Loucy (cell line): ENCODE results near the gene KIAA0232.

Source experiments
- H2AFZ ChIP-seq: fragments of 200-600 bp; sonication (generic); 2 replicates; pipeline ENCODE4 v1.6.0; 2016; ENCODE audit warnings: antibody characterized with exemption, mild to moderate bottlenecking, low read length, moderate library complexity
- H3F3A ChIP-seq: fragments of 200-600 bp; 2 replicates; pipeline ENCODE4 v1.6.0; 2016; ENCODE audit warnings: antibody characterized with exemption, low read depth, mild to moderate bottlenecking
- H3K27me3 ChIP-seq: fragments of 200-600 bp; sonication (generic); 2 replicates; pipeline ENCODE4 v1.6.1; 2014; ENCODE audit warnings: low read length, mild to moderate bottlenecking; ENCODE audit not compliant: insufficient read depth, poor library complexity, severe bottlenecking
- H3K36me3 ChIP-seq: fragments of 200-600 bp; sonication (generic); 2 replicates; pipeline ENCODE4 v1.6.1; 2016; ENCODE audit warnings: low read length; ENCODE audit not compliant: insufficient read depth
- H3K4me1 ChIP-seq: fragments of 200-600 bp; sonication (generic); 2 replicates; pipeline ENCODE4 v1.5.1; 2014; ENCODE audit warnings: low read length, mild to moderate bottlenecking; ENCODE audit not compliant: insufficient read depth, poor library complexity, severe bottlenecking
- H3K4me2 ChIP-seq: fragments of 200-600 bp; sonication (generic); 2 replicates; pipeline ENCODE4 v1.6.0; 2014; ENCODE audit warnings: antibody characterized with exemption, low read length, low read depth, mild to moderate bottlenecking; ENCODE audit not compliant: poor library complexity, severe bottlenecking
- H3K4me3 ChIP-seq: fragments of 200-600 bp; sonication (generic); 2 replicates; pipeline ENCODE4 v1.5.1; 2014; ENCODE audit warnings: low read length, mild to moderate bottlenecking, mixed read lengths; ENCODE audit not compliant: poor library complexity, severe bottlenecking
- H3K79me2 ChIP-seq: fragments of 200-600 bp; sonication (generic); 2 replicates; pipeline ENCODE4 v1.6.1; 2014; ENCODE audit warnings: low read length; ENCODE audit not compliant: insufficient read depth
- H3K9ac ChIP-seq: fragments of 200-600 bp; sonication (generic); 2 replicates; pipeline ENCODE4 v1.6.0; 2014; ENCODE audit warnings: mild to moderate bottlenecking, low read depth, low read length, moderate library complexity; ENCODE audit not compliant: poor library complexity, severe bottlenecking
- H3K9me2 ChIP-seq: fragments of 200-600 bp; sonication (generic); replicated peaks from 2 replicates; pipeline ENCODE4 v1.6.1; 2016; ENCODE audit warnings: low read depth, low read length, mixed read lengths
- H3K9me3 ChIP-seq: fragments of 200-600 bp; sonication (generic); 2 replicates; pipeline ENCODE4 v1.6.1; 2014; ENCODE audit warnings: mild to moderate bottlenecking, antibody characterized with exemption, low read length, low read depth; ENCODE audit not compliant: insufficient read depth
- H4K20me1 ChIP-seq: fragments of 200-600 bp; sonication (generic); 2 replicates; pipeline ENCODE4 v1.6.0; 2014; ENCODE audit warnings: antibody characterized with exemption, low read length, mild to moderate bottlenecking; ENCODE audit not compliant: insufficient read depth, poor library complexity, severe bottlenecking
- CTCF ChIP-seq: fragments of 200-600 bp; sonication (generic); conservative IDR thresholded peaks from 2 replicates; pipeline ENCODE4 v1.5.1; 2014; ENCODE audit warnings: mild to moderate bottlenecking, antibody characterized with exemption, low read length
- EZH2phosphoT487 ChIP-seq: fragments of 200-600 bp; IDR thresholded peaks from 2 replicates; pipeline ENCODE4 v1.6.1; 2018; ENCODE audit warnings: antibody characterized with exemption, mild to moderate bottlenecking, moderate library complexity, borderline replicate concordance

Gene KIAA0232

GRCh38 chr4:6912441-6912840, 129.9 kb downstream of the KIAA0232 start:
- no peaks in the 10 kb centered on the region for H3K9me2 ChIP-seq
- no peak for TF ChIP-seq EZH2phosphoT487
- TF ChIP-seq CTCF = no peak
- H3K27me3 ChIP-seq = no peaks in the 10 kb centered on the region
- no peak overlapping the region for H3K9ac ChIP-seq
- no peak overlapping the region for H3K4me2 ChIP-seq
- H3K4me3 ChIP-seq = no peak overlapping the region
- peaks cover 35% of the 10 kb centered on the region; the same call in 1 of the 2 replicates for H3K79me2 ChIP-seq
- H3K9me3 ChIP-seq = no peaks in the 10 kb centered on the region
- H2AFZ ChIP-seq = no peak overlapping the region
- peaks cover 13% of the 10 kb centered on the region for H4K20me1 ChIP-seq
- H3K4me1 ChIP-seq = peaks cover 38% of the 10 kb centered on the region
- no peaks in the 10 kb centered on the region for H3F3A ChIP-seq
- H3K36me3 ChIP-seq = no peaks in the 10 kb centered on the region

GRCh38 chr4:6913350-6913905, 130.9 kb downstream of the KIAA0232 start:
- Histone ChIP-seq H3K27me3 (no peaks in the 10 kb centered on the region), H3K4me3 (no peak overlapping the region), H3F3A (no peaks in the 10 kb centered on the region), H3K9ac (no peak overlapping the region), H3K79me2 (peaks cover 35% of the 10 kb centered on the region; the same call in 1 of the 2 replicates), H3K4me1 (peaks cover 46% of the 10 kb centered on the region), H3K9me2 (no peaks in the 10 kb centered on the region), H3K4me2 (no peak overlapping the region), H3K9me3 (no peaks in the 10 kb centered on the region), H4K20me1 (peaks cover 13% of the 10 kb centered on the region), H3K36me3 (no peaks in the 10 kb centered on the region), H2AFZ (no peak overlapping the region)
- TF ChIP-seq EZH2phosphoT487 = no peak
- TF ChIP-seq CTCF = no peak

GRCh38 chr4:6914448-6914847, 131.9 kb downstream of the KIAA0232 start:
- Histone ChIP-seq H3K79me2 (peaks cover 35% of the 10 kb centered on the region; the same call in 1 of the 2 replicates), H3K9ac (no peak overlapping the region), H3F3A (no peaks in the 10 kb centered on the region), H2AFZ (no peak overlapping the region), H3K4me3 (no peak overlapping the region), H3K27me3 (no peaks in the 10 kb centered on the region), H3K9me2 (no peaks in the 10 kb centered on the region), H3K4me2 (no peak overlapping the region), H3K36me3 (no peaks in the 10 kb centered on the region), H3K9me3 (no peaks in the 10 kb centered on the region), H3K4me1 (peaks cover 46% of the 10 kb centered on the region), H4K20me1 (peaks cover 17% of the 10 kb centered on the region)
- no peak for TF ChIP-seq CTCF
- no peak for TF ChIP-seq EZH2phosphoT487
